Spleen (tissue), 11 donors: Measurements from ENCODE around the gene LAMTOR2. TPM values are rescaled to one million over a fixed set of nuclear protein-coding genes. Genes with fewer than 3 reads are reported as not detected.

Experiments used
- DNase-seq: peaks from one replicate; pipeline ENCODE4 v3.0.0-alpha.2; 2020
- H3K27ac ChIP-seq, 8 donors: fragments of 200-600 bp; sonication (generic) in 7 of 8; 1 replicate in 4 of 8; 2 replicates in 4 of 8; pipeline versions ENCODE4 v1.5.0 to v1.8.0; 2016 to 2021; ENCODE audit warnings: inconsistent platforms in 4 of 8, mild to moderate bottlenecking in 4 of 8, moderate library complexity in 1 of 8
- H3K27me3 ChIP-seq, 7 donors: fragments of 200-600 bp; sonication (generic) in 6 of 7; replicated peaks in 1 of 7; 1 replicate in 4 of 7; 2 replicates in 3 of 7; pipeline versions ENCODE4 v1.5.0 to v1.8.0; 2016 to 2021; ENCODE audit warnings: inconsistent platforms in 3 of 7, mild to moderate bottlenecking in 1 of 7
- H3K36me3 ChIP-seq, 6 donors: fragments of 200-600 bp; sonication (generic) in 5 of 6; 1 replicate in 4 of 6; 2 replicates in 2 of 6; pipeline versions ENCODE4 v1.5.0 to v1.8.0; 2016 to 2021; ENCODE audit warnings: inconsistent platforms in 2 of 6
- H3K4me1 ChIP-seq, 6 donors: fragments of 200-600 bp; sonication (generic) in 5 of 6; 1 replicate in 3 of 6; 2 replicates in 3 of 6; pipeline versions ENCODE4 v1.5.0 to v1.8.0; 2016 to 2021; ENCODE audit warnings: inconsistent platforms in 3 of 6
- H3K4me3 ChIP-seq, 8 donors: fragments of 200-600 bp; sonication (generic) in 7 of 8; 1 replicate in 4 of 8; 2 replicates in 4 of 8; pipeline versions ENCODE4 v1.5.0 to v1.8.0; 2016 to 2021; ENCODE audit warnings: inconsistent platforms in 4 of 8, mild to moderate bottlenecking in 4 of 8, moderate library complexity in 2 of 8
- H3K9me3 ChIP-seq, 8 donors: fragments of 200-600 bp; sonication (generic) in 7 of 8; 1 replicate in 4 of 8; 2 replicates in 4 of 8; pipeline versions ENCODE4 v1.5.0 to v1.8.0; 2016 to 2021; ENCODE audit warnings: inconsistent platforms in 4 of 8
- POLR2A ChIP-seq, 3 donors: fragments of 450-650 bp; IDR thresholded peaks; one replicate each; pipeline ENCODE4 v1.5.1; 2017; ENCODE audit warnings: antibody characterized with exemption in 3 of 3, mild to moderate bottlenecking in 1 of 3
- POLR2AphosphoS5 ChIP-seq, 3 donors: sonication (generic); formaldehyde crosslinking; IDR thresholded peaks; one replicate each; pipeline ENCODE4 v1.5.1; 2017; ENCODE audit warnings: antibody characterized with exemption in 3 of 3
- WGBS, 5 donors: extraction: QIAGEN DNeasy Blood & Tissue Kit in 3 of 5; methylation state at CpG; one replicate each; pipeline versions ENCODE4 v1.1.5 to v1.1.7; 2013 to 2018; 5-methylcytosine and 5-hydroxymethylcytosine counted together
- intact Hi-C: fragments of 100-400 bp; cut with DNase I; formaldehyde crosslinking; loops from one replicate; pipeline ENCODE4 v1.15.0; 2023; ENCODE audit warnings: low total_unique reads
- polyA plus RNA-seq, 3 donors: library from polyadenylated mRNA; stranded (reverse); fragments of 200-250 nt; gene quantifications; one replicate each; pipeline ENCODE4 v1.2.1, GENCODE V29; 2013
- total RNA-seq, 7 donors: library from RNA; depleted of rRNA in 3 of 7; stranded (reverse); fragments of >200 nt in 3 of 7; fragmentation: NEBNext Ultra II Directional in 4 of 7; extraction: Animal tissue kit (Norgen Biotek cat#: 25700) in 4 of 7; gene quantifications; one replicate each; pipeline versions ENCODE4 v1.1.0 to v1.2.1, GENCODE V29; 2016 to 2021
- TF ChIP-seq, protein P1 (sequence below), 11 experiments: fragments of 200-600 bp in 7 of 11; fragments of 450-650 bp in 4 of 11; sonication (generic) in 4 of 11; IDR thresholded peaks in 8 of 11; conservative IDR thresholded peaks in 3 of 11; 1 replicate in 7 of 11; 2 replicates in 4 of 11; pipeline versions ENCODE4 v1.4.0 to v1.8.0; 2016 to 2021; ENCODE audit warnings: antibody characterized with exemption in 11 of 11, inconsistent platforms in 4 of 11, mild to moderate bottlenecking in 1 of 11
- donor health status: healthy with polysubstance abuse.
- donor health status: DM: no; HTN: no; CAD: no; lungs with moderate emphysema.
- donor health status: DM: no; HTN: no; CAD: no.
- donor health status: Bipolar disorder and iron deficiency.
- donor health status: healthy.
- donor health status: DM: no; HTN: no; CAD: no.
- donor health status: DM: yes; HTN: yes; CAD: no.

The LAMTOR2 gene
- total and polyA plus RNA-seq, 10 donors = 29.5 to 121 (median 44.7) TPM

GRCh38 chr1:156091610-156092009 is 37.0 kb downstream of the LAMTOR2 start:
- intact Hi-C loops = loop anchor here (2.0 to 5.0 kb wide), 2 partner anchors 39 to 131 kb away; no protein-coding TSS in a partner anchor
- H3K36me3 ChIP-seq = no peaks in the 10 kb centered on the region
- no peak overlapping the region for H3K27ac ChIP-seq
- no peak for TF ChIP-seq POLR2AphosphoS5 (IDR thresholded peaks at IDR 0.05)
- TF ChIP-seq POLR2A (IDR thresholded peaks at IDR 0.05) = no peak
- TF ChIP-seq, protein P1, sequence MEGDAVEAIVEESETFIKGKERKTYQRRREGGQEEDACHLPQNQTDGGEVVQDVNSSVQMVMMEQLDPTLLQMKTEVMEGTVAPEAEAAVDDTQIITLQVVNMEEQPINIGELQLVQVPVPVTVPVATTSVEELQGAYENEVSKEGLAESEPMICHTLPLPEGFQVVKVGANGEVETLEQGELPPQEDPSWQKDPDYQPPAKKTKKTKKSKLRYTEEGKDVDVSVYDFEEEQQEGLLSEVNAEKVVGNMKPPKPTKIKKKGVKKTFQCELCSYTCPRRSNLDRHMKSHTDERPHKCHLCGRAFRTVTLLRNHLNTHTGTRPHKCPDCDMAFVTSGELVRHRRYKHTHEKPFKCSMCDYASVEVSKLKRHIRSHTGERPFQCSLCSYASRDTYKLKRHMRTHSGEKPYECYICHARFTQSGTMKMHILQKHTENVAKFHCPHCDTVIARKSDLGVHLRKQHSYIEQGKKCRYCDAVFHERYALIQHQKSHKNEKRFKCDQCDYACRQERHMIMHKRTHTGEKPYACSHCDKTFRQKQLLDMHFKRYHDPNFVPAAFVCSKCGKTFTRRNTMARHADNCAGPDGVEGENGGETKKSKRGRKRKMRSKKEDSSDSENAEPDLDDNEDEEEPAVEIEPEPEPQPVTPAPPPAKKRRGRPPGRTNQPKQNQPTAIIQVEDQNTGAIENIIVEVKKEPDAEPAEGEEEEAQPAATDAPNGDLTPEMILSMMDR (IDR thresholded peaks at IDR 0.05 in 8 of 11, conservative IDR thresholded peaks at IDR 0.05 in 3 of 11) = no peak
- no peak overlapping the region for H3K4me3 ChIP-seq
- DNase-seq = no peak
- peaks cover 0 to 5% (median 0%) of the 10 kb centered on the region in 7 donors for H3K27me3 ChIP-seq
- H3K4me1 ChIP-seq = peaks cover 17 to 37% (median 25%) of the 10 kb centered on the region in 6 donors
- WGBS, 5 donors = 74 to 78% (median 76%) methylated on average over 2 of the region's 2 CpGs
- H3K9me3 ChIP-seq = no peaks in the 10 kb centered on the region

DNA sequence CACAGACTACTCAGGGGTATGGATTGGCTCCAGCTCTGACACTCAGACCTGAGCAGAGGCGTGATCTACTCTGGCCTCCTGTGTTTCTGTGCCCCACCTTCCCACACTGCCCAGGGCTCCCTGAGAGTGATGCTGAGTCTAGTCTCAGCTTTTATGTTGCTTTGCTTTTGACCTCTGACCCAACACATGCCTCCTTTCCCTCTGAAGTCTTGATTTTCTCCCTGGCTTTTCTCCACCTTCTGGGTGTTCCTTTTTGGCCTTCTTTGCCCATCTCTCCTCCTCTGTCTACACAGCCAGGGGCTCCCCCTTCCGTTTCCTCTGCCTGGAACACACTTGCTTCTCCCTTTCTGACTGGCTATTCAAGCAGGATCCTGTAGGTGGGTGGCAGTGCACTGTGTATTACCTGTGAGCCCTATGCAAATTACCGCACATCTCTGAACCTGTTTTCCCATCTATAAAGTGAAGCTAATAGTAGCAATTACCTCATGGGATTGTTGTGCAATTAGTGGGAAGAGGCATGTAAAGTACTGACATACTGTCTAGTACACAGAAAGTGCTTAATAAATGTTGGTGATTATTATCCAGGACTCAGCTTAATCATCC is 41.4 kb downstream of the LAMTOR2 start:
- Histone ChIP-seq H3K27me3 (no peaks in the 10 kb centered on the region), H3K4me1 (peaks cover 18 to 43% (median 33%) of the 10 kb centered on the region in 6 donors), H3K36me3 (no peaks in the 10 kb centered on the region), H3K27ac (peak overlapping the region in 5 of 8 donors; percentile 75 to 85 (median 80)), H3K4me3 (no peak overlapping the region), H3K9me3 (no peaks in the 10 kb centered on the region)
- intact Hi-C loops = no loop called here
- TF ChIP-seq POLR2AphosphoS5 (IDR thresholded peaks at IDR 0.05) (no peak), POLR2A (IDR thresholded peaks at IDR 0.05) (no peak)
- TF ChIP-seq, protein P1 (IDR thresholded peaks at IDR 0.05 in 8 of 11, conservative IDR thresholded peaks at IDR 0.05 in 3 of 11) = no peak
- DNase-seq = no peak
- WGBS, 5 donors = 71 to 88% (median 75%) methylated on average over 3 of the region's 3 CpGs

DNA sequence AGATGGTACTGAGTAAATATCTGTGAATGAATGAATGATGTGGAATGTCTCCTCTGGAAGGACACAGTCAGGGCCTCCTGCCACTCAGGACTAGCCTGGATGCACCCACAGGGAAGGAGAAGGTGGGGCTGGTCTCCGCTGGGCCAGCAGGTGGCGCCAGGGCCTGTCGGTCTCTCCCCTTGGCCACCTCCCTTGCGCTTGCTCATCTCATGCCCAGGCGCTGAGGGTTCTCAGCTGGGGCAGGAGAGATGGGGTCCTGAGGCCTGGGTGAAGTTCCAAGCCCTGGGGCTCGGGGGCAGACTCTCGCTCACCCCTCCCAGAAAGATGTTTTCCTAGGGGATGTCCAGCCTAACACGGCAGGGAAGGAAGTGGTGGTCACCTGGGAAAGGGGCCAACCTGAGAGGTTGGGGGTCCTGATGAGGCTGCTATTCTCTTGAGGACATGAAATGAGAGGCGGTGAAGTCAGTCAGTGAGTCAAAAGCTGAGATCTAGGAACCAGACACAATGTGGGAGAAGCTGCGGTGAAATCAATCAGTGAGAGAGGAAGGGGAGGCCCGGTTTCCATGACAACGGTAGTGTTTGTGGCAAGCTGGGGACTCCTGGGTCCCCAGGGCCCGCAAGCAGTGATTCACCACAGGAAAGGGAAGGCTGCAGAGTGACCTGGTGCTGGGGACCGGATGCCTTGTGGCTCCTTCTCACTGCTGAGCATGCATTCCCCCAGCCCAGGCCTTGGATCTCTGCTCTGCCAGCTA is 42.2 kb downstream of the LAMTOR2 start:
- H3K4me1 ChIP-seq = peaks cover 18 to 49% (median 34%) of the 10 kb centered on the region in 6 donors
- intact Hi-C loops = no loop called here
- TF ChIP-seq POLR2A (IDR thresholded peaks at IDR 0.05) (no peak), POLR2AphosphoS5 (IDR thresholded peaks at IDR 0.05) (peak; percentile 79 to 86 (median 81))
- TF ChIP-seq, protein P1 (IDR thresholded peaks at IDR 0.05 in 8 of 11, conservative IDR thresholded peaks at IDR 0.05 in 3 of 11) = peak; percentile 84 to 96 (median 94)
- H3K27me3 ChIP-seq = peaks cover 0 to 1% (median 0%) of the 10 kb centered on the region in 7 donors
- H3K9me3 ChIP-seq = no peaks in the 10 kb centered on the region
- no peaks in the 10 kb centered on the region for H3K36me3 ChIP-seq
- WGBS, 5 donors = 1 to 6% (median 3%) methylated on average over 13 to 14 of the region's 14 CpGs
- DNase-seq = peak; percentile 96
- peak overlapping the region; percentile 49 to 85 (median 76) for H3K27ac ChIP-seq
- peak overlapping the region in 2 of 8 donors; percentile 7 to 46 for H3K4me3 ChIP-seq
